ENCODE measurements around the gene GGCX. TPM values are rescaled to one million over a fixed set of nuclear protein-coding genes. Genes with fewer than 3 reads are reported as not detected.
A peak's percentile ranks its signal among the peaks of the same experiment; 100 is the strongest.

The GGCX gene
- total and polyA plus RNA-seq, 9 of the 15 experiments (the other 6 are each of a cell fraction or from before 2014, with no cell fraction given), result 14.4 to 47.1 (median 28.1) TPM

- TF ChIP-seq NR4A1 (CRISPR knock-in tag; IDR thresholded peaks at IDR 0.05) (no peak), NR4A1 (tag; IDR thresholded peaks at IDR 0.05) (no peak), ZNF740 (CRISPR knock-in tag; IDR thresholded peaks at IDR 0.05) (no peak), ZNF740 (tag; IDR thresholded peaks at IDR 0.05) (no peak), HDAC1 (IDR thresholded peaks at IDR 0.05) (peak in 1 of 2 experiments; percentile 82; a peak in 2 of 4 replicates), ZNF318 (IDR thresholded peaks at IDR 0.05; ENCODE audit: borderline replicate concordance in 1 of 2, low read depth in 1 of 2) (no peak), ETS1 (conservative IDR thresholded peaks at IDR 0.05; ENCODE audit: control insufficient read depth, low read depth, low read length) (peak; percentile 62; the same call in 1 of the 2 replicates), KAT8 (IDR thresholded peaks at IDR 0.05; ENCODE audit: low read depth) (no peak), ZNF766 (CRISPR knock-in tag; conservative IDR thresholded peaks at IDR 0.05) (peak; percentile 43; the same call in 1 of the 2 replicates), MLLT1 (IDR thresholded peaks at IDR 0.05) (peak; percentile 44 to 71; a peak in 2 of 4 replicates), NELFE (IDR thresholded peaks at IDR 0.05; ENCODE audit: insufficient read depth, insufficient read length) (no peak), BRCA1 (IDR thresholded peaks at IDR 0.05) (no peak), BRCA1 (CRISPR knock-in tag; IDR thresholded peaks at IDR 0.05) (no peak), MYBL2 (IDR thresholded peaks at IDR 0.05; ENCODE audit: low read depth) (no peak; the same call in 1 of the 2 replicates), MYBL2 (CRISPR knock-in tag; IDR thresholded peaks at IDR 0.05; ENCODE audit: borderline replicate concordance) (no peak), RB1 (IDR thresholded peaks at IDR 0.05; ENCODE audit: low read depth) (peak; percentile 63; the same call in 1 of the 2 replicates)
Observed at GRCh38 chr2:85595301-85596025, 34.2 kb upstream of the GGCX start, which contains the start of gene RNF181 (continued).

Data from K562 (cell line).